Measurements from ENCODE around the gene EIF2B4.

DNA sequence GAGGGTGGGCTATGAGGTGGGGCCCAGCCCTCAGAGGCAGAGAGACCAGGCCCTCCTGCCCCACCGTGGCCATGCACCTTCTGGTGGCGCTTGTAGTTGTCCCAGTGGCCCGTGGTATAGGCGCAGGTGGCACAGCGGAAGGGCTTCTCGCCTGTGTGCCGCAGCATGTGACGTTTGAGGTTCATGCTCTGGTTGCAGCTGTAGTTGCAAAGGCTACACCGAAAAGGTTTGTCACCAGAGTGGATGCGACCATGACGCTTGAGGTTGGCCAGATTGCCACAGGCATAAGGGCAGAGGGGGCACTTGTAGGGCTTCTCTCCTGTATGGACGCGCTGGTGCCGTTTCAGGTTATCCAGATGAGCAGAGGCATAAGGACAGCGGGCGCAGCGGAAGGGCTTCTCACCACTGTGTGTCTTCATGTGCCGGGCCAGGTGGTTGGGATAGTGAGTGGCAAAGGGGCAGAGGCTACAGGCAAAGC is 7.5 kb upstream of the EIF2B4 start:
- no peak for TF ChIP-seq ZNF184 (tag by site-specific recombination; IDR thresholded peaks at IDR 0.05)
- TF ChIP-seq, protein P1, sequence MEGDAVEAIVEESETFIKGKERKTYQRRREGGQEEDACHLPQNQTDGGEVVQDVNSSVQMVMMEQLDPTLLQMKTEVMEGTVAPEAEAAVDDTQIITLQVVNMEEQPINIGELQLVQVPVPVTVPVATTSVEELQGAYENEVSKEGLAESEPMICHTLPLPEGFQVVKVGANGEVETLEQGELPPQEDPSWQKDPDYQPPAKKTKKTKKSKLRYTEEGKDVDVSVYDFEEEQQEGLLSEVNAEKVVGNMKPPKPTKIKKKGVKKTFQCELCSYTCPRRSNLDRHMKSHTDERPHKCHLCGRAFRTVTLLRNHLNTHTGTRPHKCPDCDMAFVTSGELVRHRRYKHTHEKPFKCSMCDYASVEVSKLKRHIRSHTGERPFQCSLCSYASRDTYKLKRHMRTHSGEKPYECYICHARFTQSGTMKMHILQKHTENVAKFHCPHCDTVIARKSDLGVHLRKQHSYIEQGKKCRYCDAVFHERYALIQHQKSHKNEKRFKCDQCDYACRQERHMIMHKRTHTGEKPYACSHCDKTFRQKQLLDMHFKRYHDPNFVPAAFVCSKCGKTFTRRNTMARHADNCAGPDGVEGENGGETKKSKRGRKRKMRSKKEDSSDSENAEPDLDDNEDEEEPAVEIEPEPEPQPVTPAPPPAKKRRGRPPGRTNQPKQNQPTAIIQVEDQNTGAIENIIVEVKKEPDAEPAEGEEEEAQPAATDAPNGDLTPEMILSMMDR (tag by site-specific recombination; IDR thresholded peaks at IDR 0.05) = no peak
- TF ChIP-seq KLF16 (tag by site-specific recombination; IDR thresholded peaks at IDR 0.05) = no peak

All from HEK293 (cell line).